Measurements from ENCODE around the gene C5AR1.

- TF ChIP-seq, protein P1, sequence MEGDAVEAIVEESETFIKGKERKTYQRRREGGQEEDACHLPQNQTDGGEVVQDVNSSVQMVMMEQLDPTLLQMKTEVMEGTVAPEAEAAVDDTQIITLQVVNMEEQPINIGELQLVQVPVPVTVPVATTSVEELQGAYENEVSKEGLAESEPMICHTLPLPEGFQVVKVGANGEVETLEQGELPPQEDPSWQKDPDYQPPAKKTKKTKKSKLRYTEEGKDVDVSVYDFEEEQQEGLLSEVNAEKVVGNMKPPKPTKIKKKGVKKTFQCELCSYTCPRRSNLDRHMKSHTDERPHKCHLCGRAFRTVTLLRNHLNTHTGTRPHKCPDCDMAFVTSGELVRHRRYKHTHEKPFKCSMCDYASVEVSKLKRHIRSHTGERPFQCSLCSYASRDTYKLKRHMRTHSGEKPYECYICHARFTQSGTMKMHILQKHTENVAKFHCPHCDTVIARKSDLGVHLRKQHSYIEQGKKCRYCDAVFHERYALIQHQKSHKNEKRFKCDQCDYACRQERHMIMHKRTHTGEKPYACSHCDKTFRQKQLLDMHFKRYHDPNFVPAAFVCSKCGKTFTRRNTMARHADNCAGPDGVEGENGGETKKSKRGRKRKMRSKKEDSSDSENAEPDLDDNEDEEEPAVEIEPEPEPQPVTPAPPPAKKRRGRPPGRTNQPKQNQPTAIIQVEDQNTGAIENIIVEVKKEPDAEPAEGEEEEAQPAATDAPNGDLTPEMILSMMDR (conservative IDR thresholded peaks at IDR 0.05): no peak
- no peak for TF ChIP-seq EZH2 (IDR thresholded peaks at IDR 0.05; ENCODE audit: low read depth)
These were observed 623 bp upstream of the C5AR1 start for GRCh38 chr19:47309038-47309437.

Measured in PC-9 (cell line).